Dermis blood vessel endothelial cell (primary cell): Measurements from ENCODE around the gene C1QL1. TPM values are rescaled to one million over a fixed set of nuclear protein-coding genes. Genes with fewer than 3 reads are reported as not detected.

Source experiments
- DNase-seq: peaks from one replicate; pipeline ENCODE4 v3.0.0; 2010
- total RNA-seq: library from RNA; depleted of rRNA; stranded (reverse); fragments of >200 nt; gene quantifications from 2 replicates; pipeline ENCODE4 v1.2.3, GENCODE V29; 2014

C1QL1 gene
- 0.14 TPM in 1 of 2 replicates, not detected in the other for total RNA-seq

DNA sequence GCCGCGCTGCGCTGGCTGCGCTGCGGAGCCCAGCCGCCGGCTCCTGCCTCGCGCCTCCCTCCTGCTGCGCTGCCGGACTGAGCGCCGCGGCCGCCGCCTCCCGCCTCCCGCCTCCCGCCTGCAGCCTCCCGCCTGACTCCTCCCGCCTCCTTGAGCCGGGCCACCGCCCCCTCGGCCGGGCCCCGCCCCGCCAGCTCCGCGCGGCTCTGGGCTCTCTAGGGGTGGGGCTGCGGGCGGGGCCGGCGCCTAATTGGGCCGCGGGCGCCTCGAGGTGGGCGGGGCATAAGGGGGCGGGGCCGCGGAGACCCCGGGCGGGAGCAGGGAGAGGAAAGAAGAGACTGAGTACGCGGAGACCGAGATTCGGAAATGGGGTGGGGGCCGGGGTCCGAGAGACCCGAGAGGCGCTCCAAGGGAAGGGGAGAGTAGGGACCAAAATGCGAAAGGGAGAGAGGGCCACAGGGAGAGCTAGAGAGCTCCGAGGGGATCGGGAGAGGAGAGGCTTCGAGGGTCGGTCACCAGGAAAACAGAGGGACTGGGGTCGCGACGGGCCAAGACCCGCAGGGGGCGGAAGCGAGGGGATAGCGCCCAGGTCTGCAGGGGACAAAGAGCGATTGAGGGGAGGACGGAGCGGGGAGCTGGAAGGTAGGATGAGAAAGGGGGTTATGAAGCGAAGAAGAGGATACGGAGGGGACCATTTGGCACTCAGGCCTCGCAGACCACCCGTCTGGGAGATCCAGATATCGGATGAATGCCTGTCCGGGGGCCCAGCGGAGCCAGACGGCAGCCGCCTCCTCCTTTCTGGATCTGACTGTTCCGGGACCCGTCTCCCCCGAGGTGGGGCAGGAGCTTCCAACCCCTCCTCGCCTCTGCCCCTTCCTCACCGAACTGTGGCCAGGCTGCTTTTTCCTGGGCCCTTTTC lies at the start of gene C1QL1:
C1QL1 (minus strand) TSS at position 79 of the 919 bp plus-strand sequence. CDS start 255 bp downstream, outside the sequence.
- DNase-seq, result peak; percentile 91

- peak; percentile 12 for DNase-seq
Measured at GRCh38 chr17:45016823-45017222, 48.7 kb upstream of the C1QL1 start.

GRCh38 chr17:45016237-45016636 lies 48.1 kb upstream of the C1QL1 start:
- no peak for DNase-seq

- no peak for DNase-seq
Measured at GRCh38 chr17:45013021-45013997, 45.2 kb upstream of the C1QL1 start.

GRCh38 chr17:45011767-45012166 lies 43.7 kb upstream of the C1QL1 start:
- no peak for DNase-seq

DNA sequence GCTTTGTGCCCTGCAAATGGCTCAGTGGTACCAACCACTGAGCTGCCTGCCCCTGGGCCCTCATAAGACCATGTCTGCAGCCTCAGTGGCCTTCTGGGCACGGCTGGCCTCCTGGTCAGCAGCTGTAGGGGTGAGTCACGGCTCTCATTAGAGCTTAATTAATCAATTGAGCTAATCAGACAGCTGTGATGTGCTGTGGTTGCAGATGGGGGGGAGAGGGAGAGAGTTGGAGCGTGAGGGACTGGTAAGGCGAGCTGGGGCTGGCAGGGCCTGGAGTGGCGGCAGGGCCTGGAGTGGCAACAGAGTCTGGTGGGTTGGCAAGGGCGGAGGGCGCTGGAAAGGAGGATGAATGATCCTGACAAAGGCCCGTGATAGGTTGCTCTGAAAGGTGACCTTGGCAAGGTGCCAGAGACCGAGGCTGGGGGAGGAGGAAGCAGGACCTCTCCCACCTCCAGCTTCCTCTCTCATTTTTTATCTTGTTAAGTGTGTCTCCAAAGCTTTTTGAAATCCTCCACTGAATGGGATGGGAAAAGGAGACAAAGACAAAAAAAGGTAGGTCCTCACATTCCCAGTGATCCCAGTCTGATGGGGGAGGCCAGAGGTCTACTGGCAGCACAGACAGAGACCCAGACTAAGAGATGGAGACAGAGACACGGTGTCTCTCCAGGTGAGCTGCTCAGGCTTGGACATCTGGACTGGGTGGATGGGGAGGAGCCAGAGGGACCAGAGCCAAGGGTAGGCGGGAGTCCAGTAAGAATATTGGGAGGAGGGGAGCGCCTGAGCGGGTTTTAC lies 41.8 kb upstream of the C1QL1 start:
- DNase-seq, result no peak

GRCh38 chr17:45008216-45008615 lies 40.1 kb upstream of the C1QL1 start:
- DNase-seq, result no peak

GRCh38 chr17:45006927-45007461 lies 38.9 kb upstream of the C1QL1 start:
- no peak for DNase-seq

- no peak for DNase-seq
Measured at GRCh38 chr17:45005700-45006099, 37.6 kb upstream of the C1QL1 start.

GRCh38 chr17:45004388-45004787 lies 36.3 kb upstream of the C1QL1 start:
- DNase-seq, result no peak

GRCh38 chr17:45003877-45004276 lies 35.8 kb upstream of the C1QL1 start:
- DNase-seq, result no peak

GRCh38 chr17:45001310-45001709 lies 33.2 kb upstream of the C1QL1 start:
- DNase-seq, result no peak

DNA sequence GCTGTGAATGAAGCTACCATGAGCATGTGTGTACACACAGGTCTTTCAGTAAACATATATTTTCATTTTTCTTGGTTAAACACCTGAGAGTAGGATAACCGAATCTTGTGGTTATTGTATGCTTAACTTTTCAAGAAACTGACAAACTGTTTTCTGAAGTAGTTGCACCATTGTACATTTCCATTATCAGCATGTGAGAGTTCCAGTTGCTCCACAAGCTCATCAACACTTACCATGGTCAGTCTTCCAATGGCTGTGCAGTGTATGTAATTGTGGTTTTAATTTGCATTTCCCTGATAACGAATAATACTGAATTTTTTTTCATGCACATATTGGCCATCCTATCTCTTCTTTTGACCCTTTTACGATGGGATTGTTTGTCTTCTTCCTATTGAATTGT lies 31.3 kb upstream of the C1QL1 start:
- no peak for DNase-seq

GRCh38 chr17:44998646-44999045 lies 30.5 kb upstream of the C1QL1 start:
- DNase-seq, result no peak

- peak; percentile 25 for DNase-seq
Measured at GRCh38 chr17:44997733-44998520, 29.8 kb upstream of the C1QL1 start.

DNA sequence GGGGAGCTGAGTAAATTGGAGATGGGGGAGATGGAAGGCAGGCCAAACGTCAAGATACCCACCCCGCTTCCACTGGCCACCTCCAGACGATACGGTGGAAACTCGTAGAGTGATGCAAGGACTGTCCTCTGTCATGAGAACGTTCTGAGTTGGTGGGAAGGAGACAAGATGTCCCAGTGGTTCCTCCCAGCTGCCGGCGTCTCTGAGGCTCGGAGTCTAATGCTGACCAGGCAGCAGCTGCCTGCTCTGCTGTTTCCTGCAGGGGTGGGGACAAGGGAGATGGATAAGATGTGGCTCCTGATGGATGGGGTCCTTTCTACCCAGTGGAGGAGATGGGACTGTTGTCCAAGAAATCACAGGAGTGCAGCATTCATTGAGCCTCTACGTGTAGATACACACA lies 28.2 kb upstream of the C1QL1 start:
- DNase-seq, result no peak

- no peak for DNase-seq
Measured at GRCh38 chr17:44995436-44996001, 27.4 kb upstream of the C1QL1 start.

- no peak for DNase-seq
Measured at GRCh38 chr17:44992242-44992939, 24.3 kb upstream of the C1QL1 start.

DNA sequence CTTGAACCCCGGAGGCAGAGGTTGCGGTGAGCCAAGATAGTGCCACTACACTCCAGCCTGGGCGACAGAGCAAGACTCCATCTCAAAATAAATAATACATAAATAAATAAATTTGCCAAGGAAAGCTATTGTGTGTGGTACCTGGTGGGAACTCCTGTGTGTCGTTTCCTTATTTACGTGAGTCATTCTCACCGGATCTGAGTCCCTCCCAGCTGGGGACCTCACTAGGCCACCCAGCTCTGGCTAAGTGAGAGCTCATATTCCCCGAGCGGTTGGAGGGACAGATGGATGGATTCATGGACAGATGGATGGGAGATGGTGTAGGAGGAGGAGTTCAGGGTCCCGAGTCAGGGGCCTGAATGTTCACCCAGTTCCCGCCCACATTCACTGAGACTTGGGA lies 22.9 kb upstream of the C1QL1 start:
- DNase-seq, result peak; percentile 28

DNA sequence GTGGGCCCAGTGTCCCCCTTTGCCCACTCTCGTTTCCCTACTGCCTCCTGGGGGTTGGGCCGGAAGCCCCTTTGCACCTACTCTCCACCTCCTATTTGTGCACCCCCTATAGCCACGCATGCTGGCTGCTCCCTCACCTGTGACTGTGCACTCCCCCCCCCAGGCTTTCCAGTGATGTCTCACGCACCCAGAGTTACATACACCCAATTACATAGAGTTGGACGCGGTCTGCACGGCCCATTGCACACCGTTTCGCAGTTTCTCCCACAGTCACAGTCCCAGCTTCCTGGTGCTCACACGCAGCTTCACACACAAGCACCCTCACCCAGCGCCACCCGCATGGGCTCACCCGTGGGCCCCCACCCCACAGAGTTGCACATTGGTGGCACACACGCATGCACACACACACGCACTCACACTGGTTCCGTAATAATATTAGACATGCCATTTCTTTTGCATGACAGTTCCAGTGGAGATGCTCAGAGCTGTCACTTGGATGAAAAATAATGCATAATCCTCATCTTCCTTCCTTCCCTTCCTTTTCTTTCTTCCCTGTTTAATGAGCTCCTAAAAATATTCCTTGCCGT lies 21.5 kb upstream of the C1QL1 start:
- no peak for DNase-seq
